Natural killer cell (primary cell): ENCODE data around the gene LYPLAL1. TPM values are rescaled to one million over a fixed set of nuclear protein-coding genes. Genes with fewer than 3 reads are reported as not detected.

Experiments
- ATAC-seq, 3 donors: fragments of 150-1000 bp in 2 of 3; fragments of 200-7000 bp in 1 of 3; cut with Tn5 transposase; 1 replicate in 1 of 3; 2 replicates in 2 of 3; pipeline ENCODE4 v1.10.0; 2021; ENCODE audit warnings: mild to moderate bottlenecking in 2 of 3, moderate library complexity in 2 of 3
- DNase-seq, 2 donors: peaks; one replicate each; pipeline versions ENCODE4 v3.0.0 to v3.0.0-alpha.2; 2013 to 2021; ENCODE audit warnings: mixed read lengths in 1 of 2
- H3K27ac ChIP-seq: one replicate; pipeline ENCODE4 v1.5.1; 2013; ENCODE audit warnings: mild to moderate bottlenecking, low read length
- H3K27me3 ChIP-seq: one replicate; pipeline ENCODE4 v1.6.1; 2013; ENCODE audit warnings: low read length; ENCODE audit not compliant: control insufficient read depth, insufficient read depth
- H3K36me3 ChIP-seq: one replicate; pipeline ENCODE4 v1.6.1; 2013; ENCODE audit warnings: low read length; ENCODE audit not compliant: control insufficient read depth, insufficient read depth
- H3K4me1 ChIP-seq: one replicate; pipeline ENCODE4 v1.6.1; 2013; ENCODE audit warnings: low read length; ENCODE audit not compliant: control insufficient read depth, insufficient read depth
- H3K4me3 ChIP-seq: one replicate; pipeline ENCODE4 v1.5.1; 2013; ENCODE audit warnings: low read length
- H3K9me3 ChIP-seq: one replicate; pipeline ENCODE4 v1.6.1; 2013; ENCODE audit warnings: low read length; ENCODE audit not compliant: control insufficient read depth, insufficient read depth
- H3K27ac Mint-ChIP-seq, 2 donors: one replicate each; pipeline ENCODE4 v1.8.0; 2022; ENCODE audit warnings: mild to moderate bottlenecking in 2 of 2, mixed read lengths in 2 of 2, moderate library complexity in 1 of 2
- H3K27me3 Mint-ChIP-seq, 2 donors: one replicate each; pipeline ENCODE4 v1.8.0; 2022; ENCODE audit warnings: low read depth in 2 of 2, mixed read lengths in 2 of 2
- H3K36me3 Mint-ChIP-seq: one replicate; pipeline ENCODE4 v1.8.0; 2022; ENCODE audit warnings: mixed read lengths
- H3K4me1 Mint-ChIP-seq, 2 donors: one replicate each; pipeline ENCODE4 v1.8.0; 2022; ENCODE audit warnings: mixed read lengths in 2 of 2
- H3K4me3 Mint-ChIP-seq: one replicate; pipeline ENCODE4 v1.8.0; 2022; ENCODE audit warnings: mild to moderate bottlenecking, moderate library complexity, mixed read lengths
- H3K9me3 Mint-ChIP-seq, 2 donors: one replicate each; pipeline ENCODE4 v1.8.0; 2022; ENCODE audit warnings: mixed read lengths in 2 of 2
- CTCF ChIP-seq: fragments of 200-600 bp; IDR thresholded peaks from one replicate; pipeline ENCODE4 v1.8.0; 2022; ENCODE audit warnings: antibody characterized with exemption
- WGBS: methylation state at CpG from one replicate; pipeline ENCODE4 v1.1.7; 2013; ENCODE audit warnings: missing lambda C conversion rate; ENCODE audit not compliant: insufficient coverage; 5-methylcytosine and 5-hydroxymethylcytosine counted together
- intact Hi-C: fragments of 100-400 bp; cut with micrococcal nuclease; formaldehyde crosslinking; loops from one replicate; pipeline ENCODE4 v1.14.2; 2022
- total RNA-seq, 4 donors: library from RNA; stranded (reverse); fragments of 120-200 nt in 1 of 4; gene quantifications; one replicate each; pipeline versions ENCODE4 v1.2.3 to v1.2.4, GENCODE V29; 2013 to 2022

Gene LYPLAL1
- total RNA-seq, 3 donors from 2014 or later (not counting 1 experiment from before 2014, with no cell fraction given), result 13.1 to 18.3 (median 15.9) TPM

DNA sequence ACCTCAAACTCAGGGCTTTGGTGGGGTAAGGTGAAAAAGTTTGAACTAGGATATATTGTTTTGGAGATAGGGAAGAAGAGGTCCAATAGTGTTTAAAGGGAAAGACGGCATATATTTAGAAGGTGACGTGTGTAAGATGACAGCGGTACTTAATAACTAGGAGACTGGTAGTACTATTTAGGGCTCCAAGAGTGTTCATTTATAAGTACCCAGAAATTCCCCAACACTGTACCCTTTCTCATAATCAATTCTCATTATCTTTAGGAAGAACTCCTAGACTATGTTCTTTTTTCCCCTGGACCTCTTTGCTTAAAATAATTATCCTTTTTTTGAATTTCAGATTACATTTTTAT lies 1.5 kb downstream of the LYPLAL1 start:
- no peak overlapping the region for H3K4me3 ChIP-seq
- Mint-ChIP-seq H3K27ac (peak overlapping the region; percentile 91 to 97), H3K9me3 (no peaks in the 10 kb centered on the region), H3K4me3 (peak overlapping the region; percentile 97), H3K27me3 (no peaks in the 10 kb centered on the region), H3K36me3 (no peaks in the 10 kb centered on the region), H3K4me1 (peaks cover 32 to 44% of the 10 kb centered on the region in 2 donors)
- intact Hi-C loops, result no loop called here
- no peaks in the 10 kb centered on the region for H3K9me3 ChIP-seq
- WGBS, result 80% methylated on average over 3 of the region's 3 CpGs
- peaks cover 5% of the 10 kb centered on the region for H3K36me3 ChIP-seq
- ATAC-seq (no peak), DNase-seq (no peak)
- no peak overlapping the region for H3K27ac ChIP-seq
- peaks cover 8% of the 10 kb centered on the region for H3K4me1 ChIP-seq
- no peaks in the 10 kb centered on the region for H3K27me3 ChIP-seq
- no peak for TF ChIP-seq CTCF

- Mint-ChIP-seq H3K4me3 (no peak overlapping the region), H3K4me1 (peaks cover 32 to 44% of the 10 kb centered on the region in 2 donors), H3K27me3 (no peaks in the 10 kb centered on the region), H3K9me3 (no peaks in the 10 kb centered on the region), H3K27ac (peak overlapping the region in 1 of 2 donors; percentile 41), H3K36me3 (no peaks in the 10 kb centered on the region)
- Histone ChIP-seq H3K27ac (no peak overlapping the region), H3K9me3 (no peaks in the 10 kb centered on the region), H3K4me1 (peaks cover 8% of the 10 kb centered on the region), H3K27me3 (no peaks in the 10 kb centered on the region), H3K4me3 (no peak overlapping the region), H3K36me3 (peaks cover 5% of the 10 kb centered on the region)
- no peak for ATAC-seq
- intact Hi-C loops, result no loop called here
- TF ChIP-seq CTCF, result no peak
- no peak for DNase-seq
- 95% methylated on average over 3 of the region's 4 CpGs for WGBS
Measured at GRCh38 chr1:219176168-219176567, 2.5 kb downstream of the LYPLAL1 start.

- Histone ChIP-seq H3K4me1 (peaks cover 8% of the 10 kb centered on the region), H3K27ac (no peak overlapping the region), H3K27me3 (no peaks in the 10 kb centered on the region), H3K36me3 (peaks cover 5% of the 10 kb centered on the region), H3K9me3 (no peaks in the 10 kb centered on the region), H3K4me3 (no peak overlapping the region)
- DNase-seq (no peak), ATAC-seq (no peak)
- peaks cover 36 to 44% of the 10 kb centered on the region in 2 donors for H3K4me1 Mint-ChIP-seq
- H3K36me3 Mint-ChIP-seq, result no peaks in the 10 kb centered on the region
- WGBS, result 89% methylated on average over 3 of the region's 3 CpGs
- H3K4me3 Mint-ChIP-seq, result no peak overlapping the region
- H3K9me3 Mint-ChIP-seq, result no peaks in the 10 kb centered on the region
- no peaks in the 10 kb centered on the region for H3K27me3 Mint-ChIP-seq
- no peak for TF ChIP-seq CTCF
- H3K27ac Mint-ChIP-seq, result peak overlapping the region in 1 of 2 donors; percentile 41
- intact Hi-C loops, result no loop called here
Measured at GRCh38 chr1:219177363-219177762, 3.7 kb downstream of the LYPLAL1 start.

DNA sequence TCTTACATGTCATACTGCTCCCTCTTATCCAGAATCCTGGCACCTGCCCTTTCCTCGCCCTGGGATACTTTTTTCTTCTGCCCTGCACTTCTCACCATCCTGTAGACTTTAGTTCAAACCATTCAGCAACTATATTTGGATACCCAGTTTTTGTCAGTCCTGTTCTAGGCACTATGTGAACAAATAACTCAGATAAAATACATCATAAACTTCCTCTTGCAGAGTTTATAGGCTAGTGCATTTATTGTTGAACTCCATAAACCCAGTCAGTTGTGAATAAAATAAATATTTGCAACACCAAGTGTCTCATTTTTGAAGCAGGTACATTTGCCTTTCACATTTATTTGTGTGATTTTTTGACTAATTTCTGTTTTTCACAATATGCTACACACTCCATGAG lies 4.3 kb downstream of the LYPLAL1 start:
- Histone ChIP-seq H3K4me1 (peaks cover 8% of the 10 kb centered on the region), H3K27ac (no peak overlapping the region), H3K27me3 (no peaks in the 10 kb centered on the region), H3K4me3 (no peak overlapping the region), H3K36me3 (peaks cover 5% of the 10 kb centered on the region), H3K9me3 (no peaks in the 10 kb centered on the region)
- Mint-ChIP-seq H3K27ac (peak overlapping the region in 1 of 2 donors; percentile 1), H3K36me3 (no peaks in the 10 kb centered on the region), H3K4me3 (no peak overlapping the region), H3K9me3 (no peaks in the 10 kb centered on the region), H3K27me3 (no peaks in the 10 kb centered on the region), H3K4me1 (peaks cover 33 to 44% of the 10 kb centered on the region in 2 donors)
- intact Hi-C loops, result no loop called here
- DNase-seq, result no peak
- WGBS, result 94% methylated on average over 1 of the region's 1 CpG
- ATAC-seq, result no peak
- TF ChIP-seq CTCF, result no peak
